ENCODE data around the gene PPFIBP2.

DNA sequence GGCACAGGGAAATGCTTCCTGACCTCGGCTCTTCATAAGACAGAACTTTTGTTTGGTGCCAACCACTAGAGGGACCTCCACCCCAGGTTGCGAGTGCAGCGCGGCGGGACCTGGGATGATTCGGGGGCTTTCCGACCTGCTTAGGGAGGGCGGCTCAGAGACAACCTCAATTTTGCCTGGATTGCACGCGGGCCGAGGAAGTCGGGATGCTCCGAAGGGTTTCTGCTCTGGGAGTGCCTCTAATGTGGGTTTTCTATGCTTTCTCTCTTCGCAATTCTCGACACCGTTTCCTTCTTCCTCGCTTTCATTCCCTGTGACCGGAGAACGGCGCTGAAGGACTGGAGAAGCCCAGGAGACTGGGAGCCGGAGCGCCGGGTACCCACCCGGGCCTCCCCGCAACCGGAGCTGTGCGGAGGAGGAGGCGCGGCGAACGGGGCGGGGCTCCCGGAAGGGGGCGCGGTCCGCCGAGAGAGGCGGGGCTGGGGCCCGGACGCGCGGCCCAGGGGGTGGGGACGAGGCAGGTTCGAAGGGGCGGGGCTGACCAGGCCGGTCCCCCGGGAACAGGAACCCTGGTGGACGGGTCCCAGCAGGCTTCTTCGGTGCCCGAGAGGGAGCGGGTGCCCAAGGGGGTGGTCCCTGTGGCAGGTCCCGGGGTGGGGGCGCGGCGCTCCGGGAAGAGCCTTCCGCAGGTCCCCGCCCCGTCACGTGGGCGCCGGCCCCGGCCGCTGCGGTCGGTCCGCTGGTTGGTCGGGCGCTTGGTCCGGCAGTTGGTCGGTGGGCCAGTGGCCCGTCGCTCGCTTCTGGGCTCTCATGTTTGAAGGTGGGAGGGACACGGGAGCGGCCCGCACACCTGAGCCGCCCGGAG, at the start of gene PPFIBP2:
- TF ChIP-seq, protein P1, sequence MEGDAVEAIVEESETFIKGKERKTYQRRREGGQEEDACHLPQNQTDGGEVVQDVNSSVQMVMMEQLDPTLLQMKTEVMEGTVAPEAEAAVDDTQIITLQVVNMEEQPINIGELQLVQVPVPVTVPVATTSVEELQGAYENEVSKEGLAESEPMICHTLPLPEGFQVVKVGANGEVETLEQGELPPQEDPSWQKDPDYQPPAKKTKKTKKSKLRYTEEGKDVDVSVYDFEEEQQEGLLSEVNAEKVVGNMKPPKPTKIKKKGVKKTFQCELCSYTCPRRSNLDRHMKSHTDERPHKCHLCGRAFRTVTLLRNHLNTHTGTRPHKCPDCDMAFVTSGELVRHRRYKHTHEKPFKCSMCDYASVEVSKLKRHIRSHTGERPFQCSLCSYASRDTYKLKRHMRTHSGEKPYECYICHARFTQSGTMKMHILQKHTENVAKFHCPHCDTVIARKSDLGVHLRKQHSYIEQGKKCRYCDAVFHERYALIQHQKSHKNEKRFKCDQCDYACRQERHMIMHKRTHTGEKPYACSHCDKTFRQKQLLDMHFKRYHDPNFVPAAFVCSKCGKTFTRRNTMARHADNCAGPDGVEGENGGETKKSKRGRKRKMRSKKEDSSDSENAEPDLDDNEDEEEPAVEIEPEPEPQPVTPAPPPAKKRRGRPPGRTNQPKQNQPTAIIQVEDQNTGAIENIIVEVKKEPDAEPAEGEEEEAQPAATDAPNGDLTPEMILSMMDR (conservative IDR thresholded peaks at IDR 0.05), result peak; percentile 92
- no peak for TF ChIP-seq ZFX (IDR thresholded peaks at IDR 0.05)
